K562 (cell line): ENCODE data around the gene CFAP58. TPM values are rescaled to one million over a fixed set of nuclear protein-coding genes. Genes with fewer than 3 reads are reported as not detected.

Source experiments
- NCOA2 ChIP-seq, 2 experiments: fragments of 450-650 bp; IDR thresholded peaks; 2 replicates each; pipeline ENCODE4 v1.6.1; 2018; ENCODE audit warnings: mild to moderate bottlenecking in 2 of 2, moderate library complexity in 1 of 2; ENCODE audit not compliant: partially characterized antibody in 2 of 2
- NELFE ChIP-seq: IDR thresholded peaks from 2 replicates; pipeline ENCODE4 v1.6.1; 2011; ENCODE audit warnings: mild to moderate bottlenecking; ENCODE audit not compliant: insufficient read depth, insufficient read length
- POLR2A ChIP-seq: fragments of 450-650 bp; conservative IDR thresholded peaks from 2 replicates; pipeline ENCODE4 v1.6.1; 2016
- TARDBP ChIP-seq: fragments of 450-650 bp; IDR thresholded peaks from 2 replicates; pipeline ENCODE4 v1.6.1; 2016
- ZNF212 ChIP-seq: fragments of 450-650 bp; formaldehyde crosslinking; IDR thresholded peaks from 2 replicates; pipeline ENCODE4 v1.4.0; 2020; ENCODE audit warnings: mild to moderate bottlenecking
- ZZZ3 ChIP-seq: fragments of 450-650 bp; IDR thresholded peaks from 2 replicates; pipeline ENCODE4 v1.6.1; 2016; ENCODE audit warnings: antibody characterized with exemption, mild to moderate bottlenecking, moderate library complexity
- polyA plus RNA-seq, 8 experiments: library from polyadenylated mRNA; depleted of rRNA in 4 of 8; stranded (reverse) in 5 of 8; unstranded in 3 of 8; fragments of >200 nt; fragmentation: Nextera tagmentation in 2 of 8; fragmentation: Illumina TruSeq in 1 of 8; extraction: Ambion mirVana in 2 of 8; extraction: Trizol in 1 of 8; gene quantifications; 2 replicates each; pipeline versions ENCODE4 v1.2.1 to v1.2.3, GENCODE V29; 2011 to 2014; ENCODE audit warnings: inconsistent platforms in 1 of 8, missing spikeins in 1 of 8
- total RNA-seq, 7 experiments: library from RNA; depleted of rRNA in 6 of 7; stranded (reverse); fragments of >200 nt in 6 of 7; fragmentation: Illumina TruSeq in 2 of 7; extraction: Trizol in 2 of 7; gene quantifications; 2 replicates each; pipeline versions ENCODE4 v1.2.1 to v1.2.3, GENCODE V29; 2011 to 2021; ENCODE audit warnings: low replicate concordance in 1 of 7
- TF ChIP-seq, protein P1 (sequence below): fragments of 450-650 bp; IDR thresholded peaks from 2 replicates; pipeline ENCODE4 v1.6.1; 2016; ENCODE audit warnings: low read depth
- TF ChIP-seq, protein P2 (sequence below), 2 experiments: fragments of 450-650 bp; IDR thresholded peaks; 2 replicates each; pipeline ENCODE4 v1.6.1; 2016; ENCODE audit warnings: mild to moderate bottlenecking in 2 of 2, borderline replicate concordance in 1 of 2, low read depth in 1 of 2, moderate library complexity in 1 of 2
- TF ChIP-seq, protein P3 (sequence below): fragments of 450-650 bp; IDR thresholded peaks from 2 replicates; pipeline ENCODE4 v1.7.0; 2016; ENCODE audit warnings: borderline replicate concordance

Gene CFAP58
- total and polyA plus RNA-seq, 9 of the 15 experiments (the other 6 are each of a cell fraction or from before 2014, with no cell fraction given), result 0.08 to 2.0 (median 0.71) TPM

DNA sequence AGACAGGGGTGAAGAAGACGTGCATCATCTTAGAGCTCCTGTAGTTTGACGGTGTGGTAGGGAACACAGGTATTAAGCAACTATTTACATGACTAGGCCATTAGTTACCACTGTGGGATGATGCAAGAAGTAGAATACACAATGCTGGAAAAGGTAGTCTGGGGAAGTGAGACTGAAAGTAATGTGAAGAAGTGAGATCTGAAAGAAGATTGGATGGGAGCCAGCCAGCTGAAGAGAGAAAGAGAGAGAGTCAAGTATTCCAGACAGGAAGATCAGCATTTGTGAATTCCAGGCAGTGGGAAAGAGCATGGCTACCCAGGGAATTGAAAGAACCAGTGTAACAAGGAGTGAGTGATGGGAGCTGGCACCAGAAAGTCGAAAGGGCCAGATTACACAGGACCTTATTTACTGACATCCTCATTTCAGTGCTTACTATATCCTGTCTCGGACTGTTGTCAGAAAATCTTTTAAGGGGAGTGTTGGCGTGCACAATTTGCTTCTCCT, 4.0 kb upstream of the CFAP58 start (continued):
- TF ChIP-seq, protein P1, sequence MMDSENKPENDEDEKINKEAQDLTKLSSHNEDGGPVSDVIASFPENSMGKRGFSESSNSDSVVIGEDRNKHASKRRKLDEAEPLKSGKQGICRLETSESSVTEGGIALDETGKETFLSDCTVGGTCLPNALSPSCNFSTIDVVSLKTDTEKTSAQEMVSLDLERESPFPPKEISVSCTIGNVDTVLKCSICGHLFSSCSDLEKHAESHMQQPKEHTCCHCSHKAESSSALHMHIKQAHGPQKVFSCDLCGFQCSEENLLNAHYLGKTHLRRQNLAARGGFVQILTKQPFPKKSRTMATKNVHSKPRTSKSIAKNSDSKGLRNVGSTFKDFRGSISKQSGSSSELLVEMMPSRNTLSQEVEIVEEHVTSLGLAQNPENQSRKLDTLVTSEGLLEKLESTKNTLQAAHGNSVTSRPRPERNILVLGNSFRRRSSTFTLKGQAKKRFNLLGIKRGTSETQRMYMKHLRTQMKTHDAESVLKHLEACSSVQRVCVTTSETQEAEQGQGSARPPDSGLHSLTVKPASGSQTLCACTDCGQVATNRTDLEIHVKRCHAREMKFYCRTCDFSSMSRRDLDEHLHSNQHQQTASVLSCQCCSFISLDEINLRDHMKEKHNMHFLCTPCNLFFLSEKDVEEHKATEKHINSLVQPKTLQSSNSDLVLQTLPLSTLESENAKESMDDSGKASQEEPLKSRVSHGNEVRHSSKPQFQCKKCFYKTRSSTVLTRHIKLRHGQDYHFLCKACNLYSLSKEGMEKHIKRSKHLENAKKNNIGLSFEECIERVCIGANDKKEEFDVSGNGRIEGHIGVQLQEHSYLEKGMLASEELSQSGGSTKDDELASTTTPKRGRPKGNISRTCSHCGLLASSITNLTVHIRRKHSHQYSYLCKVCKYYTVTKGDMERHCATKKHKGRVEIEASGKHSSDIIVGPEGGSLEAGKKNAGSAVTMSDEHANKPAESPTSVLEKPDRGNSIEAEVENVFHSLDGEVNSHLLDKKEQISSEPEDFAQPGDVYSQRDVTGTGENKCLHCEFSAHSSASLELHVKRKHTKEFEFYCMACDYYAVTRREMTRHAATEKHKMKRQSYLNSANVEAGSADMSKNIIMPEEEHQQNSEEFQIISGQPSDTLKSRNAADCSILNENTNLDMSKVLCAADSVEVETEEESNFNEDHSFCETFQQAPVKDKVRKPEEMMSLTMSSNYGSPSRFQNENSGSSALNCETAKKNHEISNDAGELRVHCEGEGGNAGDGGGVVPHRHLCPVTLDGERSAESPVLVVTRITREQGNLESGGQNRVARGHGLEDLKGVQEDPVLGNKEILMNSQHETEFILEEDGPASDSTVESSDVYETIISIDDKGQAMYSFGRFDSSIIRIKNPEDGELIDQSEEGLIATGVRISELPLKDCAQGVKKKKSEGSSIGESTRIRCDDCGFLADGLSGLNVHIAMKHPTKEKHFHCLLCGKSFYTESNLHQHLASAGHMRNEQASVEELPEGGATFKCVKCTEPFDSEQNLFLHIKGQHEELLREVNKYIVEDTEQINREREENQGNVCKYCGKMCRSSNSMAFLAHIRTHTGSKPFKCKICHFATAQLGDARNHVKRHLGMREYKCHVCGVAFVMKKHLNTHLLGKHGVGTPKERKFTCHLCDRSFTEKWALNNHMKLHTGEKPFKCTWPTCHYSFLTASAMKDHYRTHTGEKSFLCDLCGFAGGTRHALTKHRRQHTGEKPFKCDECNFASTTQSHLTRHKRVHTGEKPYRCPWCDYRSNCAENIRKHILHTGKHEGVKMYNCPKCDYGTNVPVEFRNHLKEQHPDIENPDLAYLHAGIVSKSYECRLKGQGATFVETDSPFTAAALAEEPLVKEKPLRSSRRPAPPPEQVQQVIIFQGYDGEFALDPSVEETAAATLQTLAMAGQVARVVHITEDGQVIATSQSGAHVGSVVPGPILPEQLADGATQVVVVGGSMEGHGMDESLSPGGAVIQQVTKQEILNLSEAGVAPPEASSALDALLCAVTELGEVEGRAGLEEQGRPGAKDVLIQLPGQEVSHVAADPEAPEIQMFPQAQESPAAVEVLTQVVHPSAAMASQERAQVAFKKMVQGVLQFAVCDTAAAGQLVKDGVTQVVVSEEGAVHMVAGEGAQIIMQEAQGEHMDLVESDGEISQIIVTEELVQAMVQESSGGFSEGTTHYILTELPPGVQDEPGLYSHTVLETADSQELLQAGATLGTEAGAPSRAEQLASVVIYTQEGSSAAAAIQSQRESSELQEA, result no peak
- no peak for TF ChIP-seq NCOA2 (IDR thresholded peaks at IDR 0.05; ENCODE audit: partially characterized antibody in 2 of 2)
- TF ChIP-seq, protein P2, sequence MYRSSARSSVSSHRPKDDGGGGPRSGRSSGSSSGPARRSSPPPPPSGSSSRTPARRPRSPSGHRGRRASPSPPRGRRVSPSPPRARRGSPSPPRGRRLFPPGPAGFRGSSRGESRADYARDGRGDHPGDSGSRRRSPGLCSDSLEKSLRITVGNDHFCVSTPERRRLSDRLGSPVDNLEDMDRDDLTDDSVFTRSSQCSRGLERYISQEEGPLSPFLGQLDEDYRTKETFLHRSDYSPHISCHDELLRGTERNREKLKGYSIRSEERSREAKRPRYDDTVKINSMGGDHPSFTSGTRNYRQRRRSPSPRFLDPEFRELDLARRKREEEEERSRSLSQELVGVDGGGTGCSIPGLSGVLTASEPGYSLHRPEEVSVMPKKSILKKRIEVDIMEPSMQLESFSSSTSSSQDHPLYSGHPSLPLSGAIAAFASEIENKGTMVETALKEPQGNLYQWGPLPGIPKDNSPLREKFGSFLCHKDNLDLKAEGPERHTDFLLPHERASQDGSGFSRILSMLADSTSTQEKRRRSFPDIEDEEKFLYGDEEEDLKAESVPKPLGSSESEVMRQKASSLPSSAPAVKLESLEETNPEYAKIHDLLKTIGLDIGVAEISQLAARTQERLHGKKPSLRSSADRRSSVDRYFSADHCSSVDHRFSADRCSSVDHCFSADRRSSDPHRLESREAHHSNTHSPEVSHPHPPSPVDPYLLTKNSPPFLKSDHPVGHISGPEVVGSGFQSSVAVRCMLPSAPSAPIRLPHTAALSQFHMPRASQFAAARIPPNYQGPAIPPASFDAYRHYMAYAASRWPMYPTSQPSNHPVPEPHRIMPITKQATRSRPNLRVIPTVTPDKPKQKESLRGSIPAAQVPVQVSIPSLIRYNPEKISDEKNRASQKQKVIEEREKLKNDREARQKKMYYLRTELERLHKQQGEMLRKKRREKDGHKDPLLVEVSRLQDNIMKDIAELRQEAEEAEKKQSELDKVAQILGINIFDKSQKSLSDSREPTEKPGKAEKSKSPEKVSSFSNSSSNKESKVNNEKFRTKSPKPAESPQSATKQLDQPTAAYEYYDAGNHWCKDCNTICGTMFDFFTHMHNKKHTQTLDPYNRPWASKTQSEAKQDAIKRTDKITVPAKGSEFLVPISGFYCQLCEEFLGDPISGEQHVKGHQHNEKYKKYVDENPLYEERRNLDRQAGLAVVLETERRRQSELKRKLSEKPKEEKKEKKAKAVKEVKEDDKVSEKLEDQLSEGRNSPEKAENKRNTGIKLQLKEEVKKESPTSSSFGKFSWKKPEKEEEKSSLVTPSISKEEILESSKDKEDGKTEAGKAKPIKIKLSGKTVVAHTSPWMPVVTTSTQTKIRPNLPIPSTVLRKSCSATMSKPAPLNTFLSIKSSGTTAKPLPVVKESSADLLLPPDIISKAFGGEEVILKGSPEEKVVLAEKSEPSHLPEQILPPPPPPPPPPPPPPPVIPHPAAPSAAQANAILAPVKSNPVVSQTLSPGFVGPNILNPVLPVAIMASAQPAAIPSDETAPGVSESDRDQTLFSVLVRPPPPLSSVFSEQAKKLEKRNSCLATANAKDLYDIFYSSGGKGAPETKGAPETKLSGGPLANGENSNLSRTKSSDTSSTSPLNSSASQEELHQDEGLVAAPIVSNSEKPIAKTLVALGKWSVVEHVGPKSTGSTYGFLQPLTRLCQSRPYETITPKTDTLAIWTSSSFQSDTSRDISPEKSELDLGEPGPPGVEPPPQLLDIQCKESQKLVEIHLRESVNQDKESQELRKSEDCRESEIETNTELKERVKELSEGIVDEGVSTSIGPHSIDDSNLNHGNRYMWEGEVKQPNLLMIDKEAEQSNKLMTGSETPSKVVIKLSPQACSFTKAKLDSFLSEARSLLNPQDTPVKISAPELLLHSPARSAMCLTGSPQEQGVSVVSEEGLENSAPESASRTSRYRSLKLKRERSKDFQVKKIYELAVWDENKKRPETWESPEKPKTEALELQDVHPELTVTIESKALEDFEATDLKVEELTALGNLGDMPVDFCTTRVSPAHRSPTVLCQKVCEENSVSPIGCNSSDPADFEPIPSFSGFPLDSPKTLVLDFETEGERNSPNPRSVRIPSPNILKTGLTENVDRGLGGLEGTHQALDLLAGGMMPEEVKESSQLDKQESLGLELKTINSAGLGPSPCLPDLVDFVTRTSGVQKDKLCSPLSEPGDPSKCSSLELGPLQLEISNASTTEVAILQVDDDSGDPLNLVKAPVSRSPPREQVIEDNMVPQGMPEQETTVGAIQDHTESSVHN (IDR thresholded peaks at IDR 0.05; ENCODE audit: borderline replicate concordance in 1 of 2, low read depth in 1 of 2), result peak in 1 of 2 experiments; percentile 72; a peak in 2 of 4 replicates
- TF ChIP-seq, protein P3, sequence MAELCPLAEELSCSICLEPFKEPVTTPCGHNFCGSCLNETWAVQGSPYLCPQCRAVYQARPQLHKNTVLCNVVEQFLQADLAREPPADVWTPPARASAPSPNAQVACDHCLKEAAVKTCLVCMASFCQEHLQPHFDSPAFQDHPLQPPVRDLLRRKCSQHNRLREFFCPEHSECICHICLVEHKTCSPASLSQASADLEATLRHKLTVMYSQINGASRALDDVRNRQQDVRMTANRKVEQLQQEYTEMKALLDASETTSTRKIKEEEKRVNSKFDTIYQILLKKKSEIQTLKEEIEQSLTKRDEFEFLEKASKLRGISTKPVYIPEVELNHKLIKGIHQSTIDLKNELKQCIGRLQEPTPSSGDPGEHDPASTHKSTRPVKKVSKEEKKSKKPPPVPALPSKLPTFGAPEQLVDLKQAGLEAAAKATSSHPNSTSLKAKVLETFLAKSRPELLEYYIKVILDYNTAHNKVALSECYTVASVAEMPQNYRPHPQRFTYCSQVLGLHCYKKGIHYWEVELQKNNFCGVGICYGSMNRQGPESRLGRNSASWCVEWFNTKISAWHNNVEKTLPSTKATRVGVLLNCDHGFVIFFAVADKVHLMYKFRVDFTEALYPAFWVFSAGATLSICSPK, result no peak
- TF ChIP-seq ZZZ3, result no peak
- no peak for TF ChIP-seq NELFE
- no peak for TF ChIP-seq ZNF212
- no peak for TF ChIP-seq TARDBP
- no peak for TF ChIP-seq POLR2A
